Body of pancreas (tissue), 4 donors: ENCODE data around the gene ATRIP.

Experiments
- CTCF ChIP-seq, 7 experiments: fragments of 450-650 bp in 4 of 7; fragments of 200-600 bp in 3 of 7; sonication (generic) in 3 of 7; IDR thresholded peaks; one replicate each; pipeline ENCODE4 v1.5.1; 2016 to 2019; ENCODE audit warnings: antibody characterized with exemption in 7 of 7
- POLR2A ChIP-seq, 3 donors: fragments of 450-650 bp; IDR thresholded peaks; one replicate each; pipeline ENCODE4 v1.6.1; 2016; ENCODE audit warnings: antibody characterized with exemption in 3 of 3, mild to moderate bottlenecking in 2 of 3

- TF ChIP-seq CTCF (IDR thresholded peaks at IDR 0.05) = no peak
- TF ChIP-seq POLR2A (IDR thresholded peaks at IDR 0.05) = no peak
Measured at GRCh38 chr3:48411041-48411588, 35.4 kb upstream of the ATRIP start.
